Uterus (tissue), 4 donors: ENCODE measurements around the gene HCN1. TPM values are rescaled to one million over a fixed set of nuclear protein-coding genes. Genes with fewer than 3 reads are reported as not detected.

ENCODE experiments used
- DNase-seq, 2 donors: peaks; one replicate each; pipeline ENCODE4 v3.0.0-alpha.2; 2019 to 2020
- H3K27ac ChIP-seq, 2 donors: fragments of 200-600 bp; sonication (generic); 1 replicate in 1 of 2; 2 replicates in 1 of 2; pipeline ENCODE4 v1.5.1; 2016 to 2018
- H3K27me3 ChIP-seq, 2 donors: fragments of 200-600 bp; sonication (generic); one replicate each; pipeline ENCODE4 v1.5.1; 2018 to 2019; ENCODE audit warnings: control low read depth in 1 of 2
- H3K36me3 ChIP-seq, 2 donors: fragments of 200-600 bp; sonication (generic); one replicate each; pipeline ENCODE4 v1.5.1; 2019; ENCODE audit warnings: control low read depth in 1 of 2
- H3K4me1 ChIP-seq, 2 donors: fragments of 200-600 bp; sonication (generic); one replicate each; pipeline ENCODE4 v1.5.1; 2018 to 2019; ENCODE audit warnings: control low read depth in 1 of 2
- H3K4me3 ChIP-seq, 2 donors: fragments of 200-600 bp; sonication (generic); 1 replicate in 1 of 2; 2 replicates in 1 of 2; pipeline ENCODE4 v1.5.1; 2018 to 2019; ENCODE audit warnings: mild to moderate bottlenecking in 1 of 2
- H3K9me3 ChIP-seq, 2 donors: fragments of 200-600 bp; sonication (generic); one replicate each; pipeline ENCODE4 v1.5.1; 2019; ENCODE audit warnings: control low read depth in 1 of 2
- POLR2A ChIP-seq, 2 donors: fragments of 450-650 bp; IDR thresholded peaks; one replicate each; pipeline ENCODE4 v1.6.1; 2016; ENCODE audit warnings: antibody characterized with exemption in 2 of 2, mild to moderate bottlenecking in 1 of 2, moderate library complexity in 1 of 2
- intact Hi-C: fragments of 100-400 bp; cut with DNase I; formaldehyde crosslinking; loops from one replicate; pipeline ENCODE4 v1.15.1; 2023; ENCODE audit warnings: low total_unique reads
- total RNA-seq, 4 donors: library from RNA; depleted of rRNA in 3 of 4; stranded (reverse); fragments of >200 nt in 3 of 4; gene quantifications; one replicate each; pipeline versions ENCODE4 v1.1.0 to v1.2.4, GENCODE V29; 2014 to 2023
- TF ChIP-seq, protein P1 (sequence below), 4 experiments: fragments of 200-600 bp in 2 of 4; fragments of 450-650 bp in 2 of 4; sonication (generic) in 2 of 4; IDR thresholded peaks; one replicate each; pipeline ENCODE4 v1.5.1; 2016 to 2019; ENCODE audit warnings: antibody characterized with exemption in 4 of 4, mild to moderate bottlenecking in 2 of 4, moderate library complexity in 1 of 4
- donor health status: DM: yes; HTN: yes; CAD: no.

The HCN1 gene
- total RNA-seq, 4 donors from 2014 or later = 0.07 TPM; not detected in 3

- Histone ChIP-seq H3K4me1 (no peaks in the 10 kb centered on the region), H3K9me3 (no peaks in the 10 kb centered on the region), H3K27ac (no peak overlapping the region), H3K27me3 (no peaks in the 10 kb centered on the region), H3K4me3 (no peak overlapping the region), H3K36me3 (no peaks in the 10 kb centered on the region)
- no peak for TF ChIP-seq POLR2A (IDR thresholded peaks at IDR 0.05)
- TF ChIP-seq, protein P1, sequence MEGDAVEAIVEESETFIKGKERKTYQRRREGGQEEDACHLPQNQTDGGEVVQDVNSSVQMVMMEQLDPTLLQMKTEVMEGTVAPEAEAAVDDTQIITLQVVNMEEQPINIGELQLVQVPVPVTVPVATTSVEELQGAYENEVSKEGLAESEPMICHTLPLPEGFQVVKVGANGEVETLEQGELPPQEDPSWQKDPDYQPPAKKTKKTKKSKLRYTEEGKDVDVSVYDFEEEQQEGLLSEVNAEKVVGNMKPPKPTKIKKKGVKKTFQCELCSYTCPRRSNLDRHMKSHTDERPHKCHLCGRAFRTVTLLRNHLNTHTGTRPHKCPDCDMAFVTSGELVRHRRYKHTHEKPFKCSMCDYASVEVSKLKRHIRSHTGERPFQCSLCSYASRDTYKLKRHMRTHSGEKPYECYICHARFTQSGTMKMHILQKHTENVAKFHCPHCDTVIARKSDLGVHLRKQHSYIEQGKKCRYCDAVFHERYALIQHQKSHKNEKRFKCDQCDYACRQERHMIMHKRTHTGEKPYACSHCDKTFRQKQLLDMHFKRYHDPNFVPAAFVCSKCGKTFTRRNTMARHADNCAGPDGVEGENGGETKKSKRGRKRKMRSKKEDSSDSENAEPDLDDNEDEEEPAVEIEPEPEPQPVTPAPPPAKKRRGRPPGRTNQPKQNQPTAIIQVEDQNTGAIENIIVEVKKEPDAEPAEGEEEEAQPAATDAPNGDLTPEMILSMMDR (IDR thresholded peaks at IDR 0.05) = no peak
- intact Hi-C loops = no loop called here
- no peak for DNase-seq
Observed at GRCh38 chr5:45271626-45272025, 424.6 kb downstream of the HCN1 start.

- Histone ChIP-seq H3K9me3 (no peaks in the 10 kb centered on the region), H3K27me3 (no peaks in the 10 kb centered on the region), H3K4me3 (no peak overlapping the region), H3K36me3 (no peaks in the 10 kb centered on the region), H3K4me1 (no peaks in the 10 kb centered on the region), H3K27ac (no peak overlapping the region)
- intact Hi-C loops = no loop called here
- DNase-seq = no peak
- TF ChIP-seq POLR2A (IDR thresholded peaks at IDR 0.05) = no peak
- TF ChIP-seq, protein P1 (IDR thresholded peaks at IDR 0.05) = no peak
Observed at GRCh38 chr5:45264447-45264846, 431.7 kb downstream of the HCN1 start.

- no peak overlapping the region for H3K27ac ChIP-seq
- no peaks in the 10 kb centered on the region for H3K27me3 ChIP-seq
- H3K4me3 ChIP-seq = no peak overlapping the region
- intact Hi-C loops = no loop called here
- no peaks in the 10 kb centered on the region for H3K4me1 ChIP-seq
- H3K9me3 ChIP-seq = peaks cover 0 to 4% of the 10 kb centered on the region in 2 donors
- H3K36me3 ChIP-seq = no peaks in the 10 kb centered on the region
- TF ChIP-seq POLR2A (IDR thresholded peaks at IDR 0.05) = no peak
- TF ChIP-seq, protein P1 (IDR thresholded peaks at IDR 0.05) = no peak
- no peak for DNase-seq
Observed at GRCh38 chr5:45262061-45262590, 434.1 kb downstream of the HCN1 start.

- Histone ChIP-seq H3K4me3 (no peak overlapping the region), H3K4me1 (no peaks in the 10 kb centered on the region), H3K36me3 (no peaks in the 10 kb centered on the region), H3K27me3 (no peaks in the 10 kb centered on the region), H3K9me3 (peaks cover 0 to 4% of the 10 kb centered on the region in 2 donors), H3K27ac (no peak overlapping the region)
- no peak for DNase-seq
- intact Hi-C loops = no loop called here
- TF ChIP-seq, protein P1 (IDR thresholded peaks at IDR 0.05) = no peak
- TF ChIP-seq POLR2A (IDR thresholded peaks at IDR 0.05) = no peak
Observed at GRCh38 chr5:45261125-45261524, 435.1 kb downstream of the HCN1 start.

GRCh38 chr5:45260292-45260691 lies 435.9 kb downstream of the HCN1 start:
- no peak for DNase-seq
- H3K27me3 ChIP-seq = no peaks in the 10 kb centered on the region
- no peak overlapping the region for H3K27ac ChIP-seq
- intact Hi-C loops = no loop called here
- no peaks in the 10 kb centered on the region for H3K36me3 ChIP-seq
- no peak overlapping the region for H3K4me3 ChIP-seq
- no peaks in the 10 kb centered on the region for H3K4me1 ChIP-seq
- H3K9me3 ChIP-seq = peaks cover 0 to 4% of the 10 kb centered on the region in 2 donors
- TF ChIP-seq, protein P1 (IDR thresholded peaks at IDR 0.05) = no peak
- TF ChIP-seq POLR2A (IDR thresholded peaks at IDR 0.05) = no peak
